GM19372 (cell line): ENCODE data around the gene UBE2L3.
"Not testable (repeated sequence)": the region's sequence is repeated elsewhere in the genome, so short reads cannot be mapped to it uniquely, and the experiment has no call there.

Experiments used
- ATAC-seq: cut with Tn5 transposase; IDR thresholded peaks from one replicate; pipeline ENCODE4 v1.9.1; 2021; ENCODE audit warnings: mild to moderate bottlenecking, low read depth, moderate library complexity; ENCODE audit not compliant: unreplicated experiment

The UBE2L3 gene

GRCh38 chr22:21598302-21598701 is 30.8 kb downstream of the UBE2L3 start:
- no peak for ATAC-seq

GRCh38 chr22:21599053-21599893 is 31.8 kb downstream of the UBE2L3 start:
- no peak for ATAC-seq

GRCh38 chr22:21602579-21602978 is 35.1 kb downstream of the UBE2L3 start:
- no peak for ATAC-seq

GRCh38 chr22:21603973-21604372 is 36.5 kb downstream of the UBE2L3 start:
- no peak for ATAC-seq

- no peak for ATAC-seq
Measured at GRCh38 chr22:21605887-21606564, 38.5 kb downstream of the UBE2L3 start.

- ATAC-seq = no peak
Measured at GRCh38 chr22:21606775-21607174, 39.3 kb downstream of the UBE2L3 start.

GRCh38 chr22:21609556-21610157 is 42.1 kb downstream of the UBE2L3 start:
- ATAC-seq = not testable (repeated sequence)

GRCh38 chr22:21611210-21611977 is 43.9 kb downstream of the UBE2L3 start:
- no peak for ATAC-seq

- no peak for ATAC-seq
Measured at GRCh38 chr22:21612858-21613257, 45.3 kb downstream of the UBE2L3 start.

GRCh38 chr22:21613553-21614233 is 46.2 kb downstream of the UBE2L3 start:
- ATAC-seq = no peak

GRCh38 chr22:21615731-21616130 is 48.2 kb downstream of the UBE2L3 start:
- ATAC-seq = no peak

GRCh38 chr22:21617337-21617736 is 49.8 kb downstream of the UBE2L3 start:
- not testable (repeated sequence) for ATAC-seq

- ATAC-seq = no peak
Measured at GRCh38 chr22:21621025-21621424, 53.5 kb downstream of the UBE2L3 start.

GRCh38 chr22:21622011-21622918 is 54.8 kb downstream of the UBE2L3 start:
- ATAC-seq = no peak

GRCh38 chr22:21622919-21623647 is 55.6 kb downstream of the UBE2L3 start:
- no peak for ATAC-seq

GRCh38 chr22:21623648-21623970 is 56.1 kb downstream of the UBE2L3 start:
- no peak for ATAC-seq

GRCh38 chr22:21624120-21624879 is 56.8 kb downstream of the UBE2L3 start:
- ATAC-seq = no peak
